HEK293T (cell line): Measurements from ENCODE around the gene BMPR2.
"Not testable (repeated sequence)": the region's sequence is repeated elsewhere in the genome, so short reads cannot be mapped to it uniquely, and the experiment has no call there.

ENCODE experiments used
- CTCF ChIA-PET: fragments of 350-600 bp; formaldehyde crosslinking; extraction: SDS; loops from one replicate; lab custom pipeline; 2021; ENCODE audit warnings: antibody characterized with exemption, inconsistent platforms; lab: Yijun Ruan, JAX
- POLR2A ChIA-PET: fragments of 350-600 bp; formaldehyde crosslinking; extraction: SDS; loops from one replicate; lab custom pipeline; 2020; ENCODE audit warnings: antibody characterized with exemption, inconsistent platforms; lab: Yijun Ruan, JAX
- DNase-seq: peaks from one replicate; pipeline ENCODE4 v3.0.0; 2012; ENCODE audit warnings: mixed read lengths; ENCODE audit errors: extremely low spot score
- ARNT ChIP-seq: fragments of 450-650 bp; IDR thresholded peaks from 2 replicates; pipeline ENCODE4 v1.6.1; 2017; ENCODE audit warnings: mild to moderate bottlenecking
- BHLHE40 ChIP-seq: fragments of 450-650 bp; IDR thresholded peaks from 2 replicates; pipeline ENCODE4 v1.6.1; 2016; ENCODE audit warnings: mild to moderate bottlenecking, moderate library complexity, borderline replicate concordance
- CTBP1 ChIP-seq: fragments of 450-650 bp; IDR thresholded peaks from 2 replicates; pipeline ENCODE4 v1.6.1; 2016; ENCODE audit warnings: borderline replicate concordance
- ELF4 ChIP-seq: fragments of 450-650 bp; IDR thresholded peaks from 2 replicates; pipeline ENCODE4 v1.6.1; 2017; ENCODE audit warnings: antibody characterized with exemption
- FOXA1 ChIP-seq: fragments of 450-650 bp; IDR thresholded peaks from 2 replicates; pipeline ENCODE4 v1.6.1; 2016; ENCODE audit warnings: mild to moderate bottlenecking
- FOXK2 ChIP-seq: fragments of 450-650 bp; IDR thresholded peaks from 2 replicates; pipeline ENCODE4 v1.6.1; 2016; ENCODE audit warnings: mild to moderate bottlenecking
- FOXM1 ChIP-seq: fragments of 450-650 bp; IDR thresholded peaks from 2 replicates; pipeline ENCODE4 v1.6.1; 2017; ENCODE audit warnings: mild to moderate bottlenecking, borderline replicate concordance
- HDGF ChIP-seq: fragments of 450-650 bp; IDR thresholded peaks from 2 replicates; pipeline ENCODE4 v1.6.1; 2017; ENCODE audit warnings: antibody characterized with exemption, borderline replicate concordance
- L3MBTL2 ChIP-seq: fragments of 450-650 bp; conservative IDR thresholded peaks from 2 replicates; pipeline ENCODE4 v1.6.1; 2016; ENCODE audit warnings: mild to moderate bottlenecking
- LEF1 ChIP-seq: fragments of 450-650 bp; IDR thresholded peaks from 2 replicates; pipeline ENCODE4 v1.6.1; 2017; ENCODE audit warnings: mild to moderate bottlenecking, borderline replicate concordance
- NFRKB ChIP-seq: fragments of 450-650 bp; IDR thresholded peaks from 2 replicates; pipeline ENCODE4 v1.6.1; 2016; ENCODE audit warnings: mild to moderate bottlenecking, moderate library complexity
- SP1 ChIP-seq: fragments of 450-650 bp; IDR thresholded peaks from 2 replicates; pipeline ENCODE4 v1.6.1; 2017
- SUZ12 ChIP-seq: fragments of 450-650 bp; IDR thresholded peaks from 2 replicates; pipeline ENCODE4 v1.6.1; 2016; ENCODE audit warnings: mild to moderate bottlenecking
- TARDBP ChIP-seq: fragments of 450-650 bp; IDR thresholded peaks from 2 replicates; pipeline ENCODE4 v1.6.1; 2016
- TF ChIP-seq, protein P1 (sequence below): fragments of 450-650 bp; IDR thresholded peaks from 2 replicates; pipeline ENCODE4 v1.6.1; 2016

The BMPR2 gene

DNA sequence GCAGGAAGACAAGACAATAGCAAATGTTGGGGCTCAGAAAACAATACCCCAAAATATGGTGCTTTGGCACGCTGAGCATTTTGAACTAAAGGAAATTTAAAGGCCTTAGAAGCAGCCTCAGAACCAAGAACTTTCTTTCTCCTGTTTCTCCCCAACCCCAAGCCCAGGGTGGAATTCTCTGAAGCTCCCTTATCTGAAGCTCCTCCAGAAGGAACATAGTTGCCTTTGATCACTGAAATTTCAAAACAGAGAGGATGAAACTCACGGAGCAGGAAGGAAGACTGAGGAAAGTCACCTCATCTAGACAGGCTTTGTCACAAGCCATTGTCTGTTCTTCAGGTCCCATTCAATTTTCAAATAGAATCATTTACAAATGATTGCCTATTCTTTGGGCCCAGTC, 15.5 kb upstream of the BMPR2 start:
- CTCF ChIA-PET = interaction anchor here (0.6 kb wide), 1 partner anchor 13 kb away, joined by 4 read pairs; no protein-coding TSS in a partner anchor
- POLR2A ChIA-PET = no interaction called here
- TF ChIP-seq FOXA1 = no peak
- no peak for TF ChIP-seq ELF4
- TF ChIP-seq LEF1 = no peak
- no peak for TF ChIP-seq ARNT
- TF ChIP-seq CTBP1 = no peak
- DNase-seq = no peak

DNA sequence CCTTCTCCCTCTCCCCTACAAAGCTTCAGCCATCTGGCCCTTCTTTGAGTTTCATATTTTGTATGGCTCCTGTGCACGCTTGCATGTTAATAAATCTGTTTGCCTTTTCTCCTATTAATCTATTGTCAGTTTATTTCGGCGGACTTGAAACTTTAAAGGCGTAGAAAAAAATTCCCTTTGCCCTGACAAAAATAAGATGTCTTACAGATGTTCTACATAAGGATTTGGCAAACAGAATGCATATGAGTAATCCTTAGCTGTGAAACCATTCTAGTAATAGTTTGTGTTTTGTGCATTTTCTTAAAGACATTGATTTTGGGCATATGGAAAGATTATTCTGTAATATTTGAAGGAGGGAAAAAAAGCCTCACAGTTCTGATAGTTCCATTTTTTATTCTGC, 15.0 kb upstream of the BMPR2 start:
- no peak for TF ChIP-seq L3MBTL2
- no peak for TF ChIP-seq NFRKB
- no peak for TF ChIP-seq SP1
- TF ChIP-seq FOXM1 = no peak
- TF ChIP-seq SUZ12 = no peak
- TF ChIP-seq LEF1 = no peak
- no peak for TF ChIP-seq FOXK2
- no peak for TF ChIP-seq ARNT
- TF ChIP-seq HDGF = no peak
- no peak for DNase-seq
- POLR2A ChIA-PET = no interaction called here
- CTCF ChIA-PET = no interaction called here

DNA sequence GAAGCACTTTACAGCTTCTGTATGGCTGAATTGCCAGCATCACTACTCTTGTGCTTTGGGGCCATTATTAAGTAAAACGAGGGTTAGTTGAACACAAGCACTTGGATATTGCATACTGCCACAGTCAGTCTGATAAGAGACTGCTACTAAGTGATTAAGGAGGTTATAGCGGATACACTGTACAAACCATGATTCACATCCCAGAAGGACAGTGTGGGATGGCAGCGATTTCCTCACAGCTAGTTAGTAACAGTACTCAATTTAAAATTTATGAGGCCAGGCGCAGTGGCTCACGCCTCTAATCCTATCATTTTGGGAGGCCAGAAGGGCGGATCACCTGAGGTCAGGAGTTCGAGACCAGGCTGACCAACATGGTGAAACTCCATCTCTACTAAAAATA, 2.6 kb upstream of the BMPR2 start:
- ChIA-PET CTCF (interaction anchor here (0.6 to 0.7 kb wide), 2 partner anchors 13 to 1659 kb away, joined by 3 to 4 read pairs; no protein-coding TSS in a partner anchor), POLR2A (interaction anchor here (0.6 to 1.5 kb wide), 3 partner anchors 8 to 104 kb away, joined by 3 to 4 read pairs (median 3); no protein-coding TSS in a partner anchor)
- no peak for DNase-seq
- no peak for TF ChIP-seq SUZ12

DNA sequence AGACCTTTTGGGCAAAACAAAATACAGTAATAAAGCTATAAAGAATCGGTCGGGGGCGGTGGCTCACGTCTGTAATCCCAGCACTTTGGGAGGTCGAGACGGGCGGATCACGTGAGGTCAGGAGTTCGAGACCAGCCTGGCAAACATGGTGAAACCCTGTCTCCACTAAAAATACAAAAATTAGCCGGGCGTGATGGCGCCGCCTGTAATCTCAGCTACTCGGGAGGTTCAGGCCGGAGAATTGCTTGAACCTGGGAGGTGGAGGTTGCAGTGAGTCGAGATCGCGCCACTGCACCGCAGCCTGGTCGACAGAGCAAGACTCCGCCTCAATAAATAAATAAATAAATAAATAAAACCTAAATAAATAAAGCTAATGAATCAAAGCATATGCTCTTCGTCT, 1.7 kb upstream of the BMPR2 start:
- CTCF ChIA-PET, DNase-seq: not testable (repeated sequence)
- POLR2A ChIA-PET = interaction anchor here (1.5 kb wide), 1 partner anchor 105 kb away, joined by 4 read pairs; no protein-coding TSS in a partner anchor

DNA sequence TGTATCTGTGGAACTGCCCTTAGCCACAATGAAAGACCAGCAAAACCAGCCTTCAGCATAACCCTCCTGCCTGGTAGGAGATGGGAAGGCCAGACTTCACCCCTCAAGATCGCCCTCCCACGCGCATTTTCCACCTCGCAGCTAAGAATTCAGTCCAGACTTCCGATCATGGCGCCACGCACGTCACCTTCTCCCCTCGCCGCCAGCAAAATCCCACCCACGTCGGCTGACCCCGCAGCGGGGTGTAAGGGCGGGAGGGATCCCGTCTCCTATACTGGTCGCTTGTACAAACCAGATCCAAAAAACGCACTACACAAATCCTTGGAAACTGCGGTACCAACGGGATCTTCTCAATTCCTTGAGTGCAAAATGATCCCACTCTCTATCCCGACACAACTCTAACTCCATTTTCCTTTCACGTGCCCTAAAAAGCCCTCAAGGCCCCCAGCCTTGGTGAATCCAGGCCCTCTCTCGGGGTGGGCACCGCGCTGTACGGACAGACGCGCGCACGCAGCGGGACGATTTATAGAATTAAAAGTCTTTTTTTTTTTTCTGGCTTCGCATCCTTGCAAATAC, 1.0 kb upstream of the BMPR2 start:
- ChIA-PET CTCF (no interaction called here), POLR2A (no interaction called here)
- TF ChIP-seq ARNT = no peak
- TF ChIP-seq SUZ12 = no peak
- peak; percentile 73; the same call in 1 of the 2 replicates for TF ChIP-seq L3MBTL2
- no peak for TF ChIP-seq HDGF
- TF ChIP-seq BHLHE40 = no peak
- no peak for TF ChIP-seq LEF1
- no peak for TF ChIP-seq NFRKB
- TF ChIP-seq FOXM1 = no peak
- DNase-seq = no peak

DNA sequence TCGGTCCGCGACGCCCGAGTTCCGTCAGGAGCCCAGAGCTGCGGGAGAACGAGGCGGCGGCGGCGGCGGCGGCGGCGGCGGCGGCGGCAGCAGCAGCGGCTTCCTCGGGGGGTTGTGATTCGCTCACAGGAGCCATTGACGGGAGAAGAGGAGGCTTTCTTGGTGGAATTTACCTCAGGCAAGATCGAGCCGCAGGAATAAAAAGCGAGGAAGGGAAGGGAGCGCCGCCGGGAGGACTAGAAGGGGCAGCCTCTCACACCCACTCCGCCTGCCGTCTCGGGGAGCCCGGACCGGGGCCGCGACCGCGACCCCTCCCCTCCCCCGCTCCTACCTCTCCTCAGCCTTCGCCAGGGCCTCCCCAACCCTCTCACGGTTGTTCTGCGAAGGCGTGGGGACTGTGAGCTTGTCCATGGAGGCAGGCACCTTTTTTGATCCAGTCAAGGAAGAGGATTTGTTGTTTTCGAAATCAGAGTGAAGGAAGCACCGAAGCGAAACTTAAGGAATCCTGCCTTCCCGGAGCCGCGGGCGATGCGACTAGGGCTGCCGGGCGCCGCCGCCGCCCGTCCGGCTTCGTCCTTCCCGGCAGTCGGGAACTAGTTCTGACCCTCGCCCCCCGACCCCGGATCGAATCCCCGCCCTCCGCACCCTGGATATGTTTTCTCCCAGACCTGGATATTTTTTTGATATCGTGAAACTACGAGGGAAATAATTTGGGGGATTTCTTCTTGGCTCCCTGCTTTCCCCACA, 506 bp downstream of the BMPR2 start:
- TF ChIP-seq LEF1 (no peak), SP1 (no peak), FOXK2 (no peak), L3MBTL2 (no peak), BHLHE40 (no peak), FOXM1 (no peak), ELF4 (no peak)
- TF ChIP-seq, protein P1, sequence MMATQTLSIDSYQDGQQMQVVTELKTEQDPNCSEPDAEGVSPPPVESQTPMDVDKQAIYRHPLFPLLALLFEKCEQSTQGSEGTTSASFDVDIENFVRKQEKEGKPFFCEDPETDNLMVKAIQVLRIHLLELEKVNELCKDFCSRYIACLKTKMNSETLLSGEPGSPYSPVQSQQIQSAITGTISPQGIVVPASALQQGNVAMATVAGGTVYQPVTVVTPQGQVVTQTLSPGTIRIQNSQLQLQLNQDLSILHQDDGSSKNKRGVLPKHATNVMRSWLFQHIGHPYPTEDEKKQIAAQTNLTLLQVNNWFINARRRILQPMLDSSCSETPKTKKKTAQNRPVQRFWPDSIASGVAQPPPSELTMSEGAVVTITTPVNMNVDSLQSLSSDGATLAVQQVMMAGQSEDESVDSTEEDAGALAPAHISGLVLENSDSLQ = no peak
- CTCF ChIA-PET = interaction anchor here (0.5 kb wide), 1 partner anchor 155 kb away, joined by 12 read pairs; no protein-coding TSS in a partner anchor
- POLR2A ChIA-PET = interaction anchor here (0.9 kb wide), 1 partner anchor 99 kb away, joined by 3 read pairs; no protein-coding TSS in a partner anchor
- no peak for DNase-seq

DNA sequence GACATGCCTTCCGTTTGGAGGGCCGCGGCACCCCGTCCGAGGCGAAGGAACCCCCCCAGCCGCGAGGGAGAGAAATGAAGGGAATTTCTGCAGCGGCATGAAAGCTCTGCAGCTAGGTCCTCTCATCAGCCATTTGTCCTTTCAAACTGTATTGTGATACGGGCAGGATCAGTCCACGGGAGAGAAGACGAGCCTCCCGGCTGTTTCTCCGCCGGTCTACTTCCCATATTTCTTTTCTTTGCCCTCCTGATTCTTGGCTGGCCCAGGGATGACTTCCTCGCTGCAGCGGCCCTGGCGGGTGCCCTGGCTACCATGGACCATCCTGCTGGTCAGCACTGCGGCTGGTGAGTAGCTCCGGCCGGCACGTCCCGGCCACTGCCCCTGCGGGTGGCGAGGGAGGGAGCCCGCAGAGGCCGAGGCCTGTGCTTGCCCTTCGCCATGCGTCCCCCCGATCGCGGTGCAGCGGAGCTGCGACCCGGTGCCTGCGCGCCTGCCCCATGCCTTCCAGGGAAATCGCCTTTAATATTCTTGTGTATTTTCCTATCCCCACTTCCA, 1.2 kb downstream of the BMPR2 start:
- CTCF ChIA-PET = interaction anchor here (0.5 kb wide), 1 partner anchor 156 kb away, joined by 12 read pairs; no protein-coding TSS in a partner anchor
- TF ChIP-seq CTBP1 (no peak), LEF1 (no peak), ELF4 (no peak), ARNT (no peak), TARDBP (no peak), SP1 (no peak)
- no peak for DNase-seq
- POLR2A ChIA-PET = interaction anchor here (0.6 to 1.6 kb wide), 3 partner anchors 22 to 105 kb away, joined by 3 to 6 read pairs (median 3); no protein-coding TSS in a partner anchor

DNA sequence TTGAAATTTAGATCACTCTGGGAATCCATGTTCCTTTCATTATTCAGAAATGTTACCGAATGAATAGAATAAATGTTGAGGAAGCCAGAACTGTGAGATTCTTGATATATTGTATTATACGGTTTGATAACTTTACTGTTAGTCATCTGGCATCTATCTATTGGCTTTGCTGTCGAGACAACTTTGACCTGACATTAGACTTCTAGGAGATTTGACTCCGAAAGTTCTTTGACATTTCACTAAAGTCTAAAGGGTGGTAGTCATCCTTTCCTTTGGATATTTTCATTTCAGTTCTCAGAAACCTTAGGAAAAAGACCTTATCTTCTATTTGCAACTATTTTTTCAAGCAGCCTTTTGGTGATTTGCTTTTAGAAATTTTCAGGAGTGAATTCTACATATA, 1.9 kb downstream of the BMPR2 start:
- POLR2A ChIA-PET = interaction anchor here (0.6 to 1.6 kb wide), 2 partner anchors 21 to 106 kb away, joined by 3 to 6 read pairs; no protein-coding TSS in a partner anchor
- DNase-seq = no peak
- CTCF ChIA-PET = no interaction called here
- TF ChIP-seq HDGF (no peak), FOXK2 (no peak), ELF4 (no peak), NFRKB (no peak), CTBP1 (no peak)
- TF ChIP-seq, protein P1 = no peak
